ENCODE data around the gene STAG1.
"Not testable (repeated sequence)": the region's sequence is repeated elsewhere in the genome, so short reads cannot be mapped to it uniquely, and the experiment has no call there.

STAG1 gene

GRCh38 chr3:136562026-136562425, 190.2 kb downstream of the STAG1 start:
- peaks cover 13% of the 10 kb centered on the region for H3K4me1 ChIP-seq (ENCODE audit: insufficient read depth, low read length, poor library complexity, severe bottlenecking)
- H3K79me2 ChIP-seq (ENCODE audit: insufficient read depth, low read length) = peaks cover 5% of the 10 kb centered on the region; the same call in 1 of the 2 replicates
- peaks cover 29% of the 10 kb centered on the region for H3K36me3 ChIP-seq (ENCODE audit: insufficient read depth, low read length)
- H3K4me3 ChIP-seq (ENCODE audit: low read length, poor library complexity, severe bottlenecking) = no peak overlapping the region
- H3F3A ChIP-seq (ENCODE audit: low read depth) = no peaks in the 10 kb centered on the region
- H3K9me3 ChIP-seq (ENCODE audit: insufficient read depth, low read depth, low read length) = no peaks in the 10 kb centered on the region
- no peaks in the 10 kb centered on the region for H3K27me3 ChIP-seq (ENCODE audit: insufficient read depth, low read length, poor library complexity, severe bottlenecking)
- H3K9me2 ChIP-seq (replicated peaks; ENCODE audit: low read depth, low read length) = no peaks in the 10 kb centered on the region
- H4K20me1 ChIP-seq (ENCODE audit: insufficient read depth, low read length, poor library complexity, severe bottlenecking) = no peaks in the 10 kb centered on the region
- no peak for TF ChIP-seq EZH2phosphoT487 (IDR thresholded peaks at IDR 0.05; ENCODE audit: borderline replicate concordance)
- TF ChIP-seq, protein P1, sequence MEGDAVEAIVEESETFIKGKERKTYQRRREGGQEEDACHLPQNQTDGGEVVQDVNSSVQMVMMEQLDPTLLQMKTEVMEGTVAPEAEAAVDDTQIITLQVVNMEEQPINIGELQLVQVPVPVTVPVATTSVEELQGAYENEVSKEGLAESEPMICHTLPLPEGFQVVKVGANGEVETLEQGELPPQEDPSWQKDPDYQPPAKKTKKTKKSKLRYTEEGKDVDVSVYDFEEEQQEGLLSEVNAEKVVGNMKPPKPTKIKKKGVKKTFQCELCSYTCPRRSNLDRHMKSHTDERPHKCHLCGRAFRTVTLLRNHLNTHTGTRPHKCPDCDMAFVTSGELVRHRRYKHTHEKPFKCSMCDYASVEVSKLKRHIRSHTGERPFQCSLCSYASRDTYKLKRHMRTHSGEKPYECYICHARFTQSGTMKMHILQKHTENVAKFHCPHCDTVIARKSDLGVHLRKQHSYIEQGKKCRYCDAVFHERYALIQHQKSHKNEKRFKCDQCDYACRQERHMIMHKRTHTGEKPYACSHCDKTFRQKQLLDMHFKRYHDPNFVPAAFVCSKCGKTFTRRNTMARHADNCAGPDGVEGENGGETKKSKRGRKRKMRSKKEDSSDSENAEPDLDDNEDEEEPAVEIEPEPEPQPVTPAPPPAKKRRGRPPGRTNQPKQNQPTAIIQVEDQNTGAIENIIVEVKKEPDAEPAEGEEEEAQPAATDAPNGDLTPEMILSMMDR (conservative IDR thresholded peaks at IDR 0.05; ENCODE audit: low read length) = no peak
- no peak overlapping the region for H3K9ac ChIP-seq (ENCODE audit: low read depth, low read length, poor library complexity, severe bottlenecking)
- no peak overlapping the region for H3K4me2 ChIP-seq (ENCODE audit: low read depth, low read length, poor library complexity, severe bottlenecking)
- H2AFZ ChIP-seq (ENCODE audit: low read length) = no peak overlapping the region

GRCh38 chr3:136559896-136560295, 192.3 kb downstream of the STAG1 start:
- no peak for TF ChIP-seq EZH2phosphoT487 (IDR thresholded peaks at IDR 0.05; ENCODE audit: borderline replicate concordance)
- TF ChIP-seq, protein P1 (conservative IDR thresholded peaks at IDR 0.05; ENCODE audit: low read length) = no peak
- Histone ChIP-seq H3K4me3 (ENCODE audit: low read length, poor library complexity, severe bottlenecking) (no peak overlapping the region), H3K4me2 (ENCODE audit: low read depth, low read length, poor library complexity, severe bottlenecking) (no peak overlapping the region), H3K9me3 (ENCODE audit: insufficient read depth, low read depth, low read length) (no peaks in the 10 kb centered on the region), H4K20me1 (ENCODE audit: insufficient read depth, low read length, poor library complexity, severe bottlenecking) (no peaks in the 10 kb centered on the region), H3K79me2 (ENCODE audit: insufficient read depth, low read length) (peaks cover 5% of the 10 kb centered on the region; the same call in 1 of the 2 replicates), H3K9me2 (replicated peaks; ENCODE audit: low read depth, low read length) (no peaks in the 10 kb centered on the region), H3F3A (ENCODE audit: low read depth) (no peaks in the 10 kb centered on the region), H3K9ac (ENCODE audit: low read depth, low read length, poor library complexity, severe bottlenecking) (no peak overlapping the region), H2AFZ (ENCODE audit: low read length) (no peak overlapping the region), H3K27me3 (ENCODE audit: insufficient read depth, low read length, poor library complexity, severe bottlenecking) (no peaks in the 10 kb centered on the region), H3K36me3 (ENCODE audit: insufficient read depth, low read length) (peaks cover 13% of the 10 kb centered on the region), H3K4me1 (ENCODE audit: insufficient read depth, low read length, poor library complexity, severe bottlenecking) (peaks cover 12% of the 10 kb centered on the region)

DNA sequence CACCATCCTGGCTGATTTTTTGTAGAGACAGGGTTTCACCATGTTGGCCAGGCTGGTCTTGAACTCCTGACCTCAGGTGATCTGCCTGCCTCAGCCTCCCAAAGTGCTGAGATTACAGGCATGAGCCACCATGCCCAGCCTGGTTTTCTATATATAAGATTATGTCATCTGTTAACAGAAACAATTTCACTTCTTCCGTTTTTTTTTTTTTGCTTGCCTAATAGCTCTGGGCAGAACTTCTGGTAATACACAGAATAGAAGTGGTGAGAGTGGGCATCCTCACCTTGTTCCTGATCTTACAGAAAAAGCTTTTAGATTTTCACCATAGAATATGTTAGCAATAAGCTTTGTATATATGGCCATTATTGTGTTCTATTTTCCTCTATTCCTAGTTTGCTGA, 202.7 kb downstream of the STAG1 start:
- H3K9ac ChIP-seq (ENCODE audit: low read depth, low read length, poor library complexity, severe bottlenecking); H3K4me3 ChIP-seq (ENCODE audit: low read length, poor library complexity, severe bottlenecking); H2AFZ ChIP-seq (ENCODE audit: low read length); H3K79me2 ChIP-seq (ENCODE audit: insufficient read depth, low read length); H3K9me3 ChIP-seq (ENCODE audit: insufficient read depth, low read depth, low read length); H3K27me3 ChIP-seq (ENCODE audit: insufficient read depth, low read length, poor library complexity, severe bottlenecking); H3K9me2 ChIP-seq (replicated peaks; ENCODE audit: low read depth, low read length); H3K4me2 ChIP-seq (ENCODE audit: low read depth, low read length, poor library complexity, severe bottlenecking); H4K20me1 ChIP-seq (ENCODE audit: insufficient read depth, low read length, poor library complexity, severe bottlenecking); H3F3A ChIP-seq (ENCODE audit: low read depth): not testable (repeated sequence)
- peaks cover 14% of the 10 kb centered on the region; the same call in 1 of the 2 replicates for H3K36me3 ChIP-seq (ENCODE audit: insufficient read depth, low read length)
- H3K4me1 ChIP-seq (ENCODE audit: insufficient read depth, low read length, poor library complexity, severe bottlenecking) = peaks cover 10% of the 10 kb centered on the region

GRCh38 chr3:136547293-136547692, 204.9 kb downstream of the STAG1 start:
- no peaks in the 10 kb centered on the region for H3F3A ChIP-seq (ENCODE audit: low read depth)
- H3K4me3 ChIP-seq (ENCODE audit: low read length, poor library complexity, severe bottlenecking) = no peak overlapping the region
- H3K36me3 ChIP-seq (ENCODE audit: insufficient read depth, low read length) = peaks cover 13% of the 10 kb centered on the region; the same call in 1 of the 2 replicates
- H4K20me1 ChIP-seq (ENCODE audit: insufficient read depth, low read length, poor library complexity, severe bottlenecking) = no peaks in the 10 kb centered on the region
- no peaks in the 10 kb centered on the region for H3K27me3 ChIP-seq (ENCODE audit: insufficient read depth, low read length, poor library complexity, severe bottlenecking)
- no peak overlapping the region for H3K4me2 ChIP-seq (ENCODE audit: low read depth, low read length, poor library complexity, severe bottlenecking)
- H3K79me2 ChIP-seq (ENCODE audit: insufficient read depth, low read length) = peaks cover 14% of the 10 kb centered on the region; the same call in 1 of the 2 replicates
- TF ChIP-seq EZH2phosphoT487 (IDR thresholded peaks at IDR 0.05; ENCODE audit: borderline replicate concordance) = no peak
- TF ChIP-seq, protein P1 (conservative IDR thresholded peaks at IDR 0.05; ENCODE audit: low read length) = no peak
- no peak overlapping the region for H3K9ac ChIP-seq (ENCODE audit: low read depth, low read length, poor library complexity, severe bottlenecking)
- H3K9me3 ChIP-seq (ENCODE audit: insufficient read depth, low read depth, low read length) = no peaks in the 10 kb centered on the region
- H3K9me2 ChIP-seq (replicated peaks; ENCODE audit: low read depth, low read length) = no peaks in the 10 kb centered on the region
- peaks cover 10% of the 10 kb centered on the region for H3K4me1 ChIP-seq (ENCODE audit: insufficient read depth, low read length, poor library complexity, severe bottlenecking)
- no peak overlapping the region for H2AFZ ChIP-seq (ENCODE audit: low read length)

All from Loucy (cell line).